Measurements from ENCODE around the gene RGMA. TPM values are rescaled to one million over a fixed set of nuclear protein-coding genes. Genes with fewer than 3 reads are reported as not detected.

RGMA gene
- total RNA-seq, 6 experiments from 2014 or later, result 0.06 to 0.32 (median 0.25) TPM; not detected in 2

DNA sequence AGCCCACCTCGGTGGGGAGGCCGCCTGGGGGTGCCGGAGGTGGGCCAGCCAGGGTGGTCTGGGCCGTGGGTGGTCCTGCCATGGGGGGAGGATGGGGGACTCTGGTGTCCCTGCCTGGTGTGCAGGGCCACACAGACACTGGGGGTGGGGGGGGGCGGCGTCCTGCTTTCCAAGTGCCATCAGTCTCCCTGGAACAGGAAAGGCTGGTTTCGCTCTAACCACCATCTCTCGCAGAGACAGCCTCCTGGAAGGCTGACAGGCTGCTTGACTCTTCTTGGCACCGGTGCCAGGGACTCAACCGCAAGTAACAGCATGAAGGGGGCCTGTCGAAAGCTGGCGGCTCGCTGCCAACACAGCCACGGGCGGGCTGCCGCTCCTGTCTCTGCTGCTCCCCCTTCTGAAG, 40.3 kb downstream of the RGMA start:
- Histone ChIP-seq H3K9me3 (no peaks in the 10 kb centered on the region), H3K27me3 (no peaks in the 10 kb centered on the region), H3K36me3 (no peaks in the 10 kb centered on the region), H3K4me3 (no peak overlapping the region), H3K27ac (no peak overlapping the region), H3K4me1 (no peaks in the 10 kb centered on the region)
- 77% methylated on average over 4 of the region's 16 CpGs for WGBS (ENCODE audit: insufficient coverage, low coverage, low lambda C conversion rate, missing lambda C conversion rate)
- DNase-seq (peak in 1 of 3 donors; percentile 53), ATAC-seq (no peak)
- TF ChIP-seq CTCF (IDR thresholded peaks at IDR 0.05) (no peak), POLR2A (IDR thresholded peaks at IDR 0.05) (no peak)
- intact Hi-C loops (cut with DNase I), result no loop called here

DNA sequence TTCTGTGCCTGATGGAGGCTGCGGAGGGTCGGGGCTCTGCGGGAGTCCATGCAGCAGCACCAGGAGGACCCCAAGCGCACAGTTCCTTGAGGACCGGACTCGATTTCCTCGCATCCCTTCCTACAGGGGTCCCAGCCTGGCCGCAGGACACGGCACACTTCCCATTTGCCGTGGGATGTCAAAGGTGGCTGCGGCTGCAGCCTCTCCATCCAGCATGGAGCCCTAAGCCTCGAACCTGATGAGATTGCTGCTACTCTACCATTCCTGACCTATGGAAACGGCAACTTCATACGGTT, 40.6 kb downstream of the RGMA start:
- TF ChIP-seq POLR2A (IDR thresholded peaks at IDR 0.05) (no peak), CTCF (IDR thresholded peaks at IDR 0.05) (no peak)
- DNase-seq (peak in 1 of 3 donors; percentile 46), ATAC-seq (no peak)
- no peak overlapping the region for H3K4me3 ChIP-seq
- no peaks in the 10 kb centered on the region for H3K36me3 ChIP-seq
- 67% methylated on average over 3 of the region's 14 CpGs for WGBS (ENCODE audit: insufficient coverage, low coverage, low lambda C conversion rate, missing lambda C conversion rate)
- no peak overlapping the region for H3K27ac ChIP-seq
- H3K27me3 ChIP-seq, result no peaks in the 10 kb centered on the region
- no peaks in the 10 kb centered on the region for H3K9me3 ChIP-seq
- intact Hi-C loops (cut with DNase I), result no loop called here
- no peaks in the 10 kb centered on the region for H3K4me1 ChIP-seq

DNA sequence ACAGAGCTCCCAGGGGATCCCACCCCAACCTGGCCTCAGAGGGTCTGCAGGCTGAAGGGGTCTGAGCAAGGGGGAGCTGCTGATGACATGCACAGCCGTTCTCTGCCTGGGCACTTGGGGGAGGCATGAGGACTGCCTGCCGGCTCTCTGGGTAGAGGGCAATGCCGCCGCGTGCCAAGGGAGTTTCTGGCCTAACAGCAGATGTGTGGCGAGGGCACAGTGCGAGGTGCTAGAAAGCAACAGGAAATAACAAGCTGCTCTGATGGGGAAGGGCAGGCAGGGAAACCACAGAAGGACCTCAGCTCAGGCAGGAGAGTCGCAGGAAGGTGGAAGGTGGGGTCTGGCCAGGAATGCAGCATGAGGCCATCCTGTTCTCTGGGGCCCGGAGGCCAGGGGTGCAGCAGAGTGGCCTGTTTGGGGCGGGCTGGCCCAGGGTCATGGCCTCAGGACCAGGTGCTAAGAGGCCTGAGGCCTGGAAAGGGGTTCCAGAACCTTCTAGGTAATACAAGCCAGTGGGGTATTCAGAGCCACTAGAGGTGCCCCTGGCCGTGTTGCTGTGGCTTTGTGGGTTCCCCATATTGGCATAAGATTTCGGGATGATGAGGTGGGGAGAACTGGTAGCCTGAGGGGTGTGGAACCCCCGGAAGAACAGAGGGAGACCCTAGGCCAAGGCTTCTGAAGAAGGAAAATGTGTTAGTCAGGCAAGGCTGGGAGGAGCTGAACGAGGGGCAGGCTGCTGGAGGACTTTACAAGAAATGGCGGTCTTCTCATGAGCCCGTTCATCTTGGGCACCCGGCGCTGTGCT, 41.2 kb downstream of the RGMA start:
- Histone ChIP-seq H3K9me3 (no peaks in the 10 kb centered on the region), H3K4me1 (no peaks in the 10 kb centered on the region), H3K4me3 (no peak overlapping the region), H3K36me3 (no peaks in the 10 kb centered on the region), H3K27ac (no peak overlapping the region), H3K27me3 (no peaks in the 10 kb centered on the region)
- intact Hi-C loops (cut with DNase I), result no loop called here
- TF ChIP-seq POLR2A (IDR thresholded peaks at IDR 0.05) (no peak), CTCF (IDR thresholded peaks at IDR 0.05) (no peak)
- 36% methylated on average over 11 of the region's 18 CpGs for WGBS (ENCODE audit: insufficient coverage, low coverage, low lambda C conversion rate, missing lambda C conversion rate)
- peak in 2 of 4 donors; percentile 11 to 22 for ATAC-seq
- DNase-seq, result peak in 1 of 3 donors; percentile 43

GRCh38 chr15:93046721-93047120, 42.3 kb downstream of the RGMA start:
- no peak overlapping the region for H3K4me3 ChIP-seq
- H3K27me3 ChIP-seq, result no peaks in the 10 kb centered on the region
- ATAC-seq (no peak), DNase-seq (no peak)
- TF ChIP-seq POLR2A (IDR thresholded peaks at IDR 0.05), result no peak
- no peak for TF ChIP-seq CTCF (IDR thresholded peaks at IDR 0.05)
- H3K27ac ChIP-seq, result no peak overlapping the region
- no peaks in the 10 kb centered on the region for H3K4me1 ChIP-seq
- no CpG with 5 or more reads among the region's 7 CpGs for WGBS (ENCODE audit: insufficient coverage, low coverage, low lambda C conversion rate, missing lambda C conversion rate)
- intact Hi-C loops (cut with DNase I), result no loop called here
- no peaks in the 10 kb centered on the region for H3K9me3 ChIP-seq
- no peaks in the 10 kb centered on the region for H3K36me3 ChIP-seq

Measured in right lobe of liver (tissue), 6 donors.